Keratinocyte (primary cell): ENCODE data around the gene SEC14L1.
"Not testable (repeated sequence)": the region's sequence is repeated elsewhere in the genome, so short reads cannot be mapped to it uniquely, and the experiment has no call there.

ENCODE experiments used
- EZH2 ChIP-seq: IDR thresholded peaks from one replicate; pipeline ENCODE4 v1.6.1; 2012; ENCODE audit warnings: inconsistent platforms, mild to moderate bottlenecking, low read length, moderate library complexity
- TF ChIP-seq, protein P1 (sequence below), 3 experiments: IDR thresholded peaks in 1 of 3; conservative IDR thresholded peaks in 1 of 3; optimal IDR thresholded peaks in 1 of 3; 2 replicates in 2 of 3; 3 replicates in 1 of 3; pipeline versions ENCODE3 to v1.5.1; 2011; ENCODE audit warnings: low read length in 3 of 3, mild to moderate bottlenecking in 3 of 3, moderate library complexity in 2 of 3, control low read depth in 1 of 3, inconsistent platforms in 1 of 3; ENCODE audit not compliant: insufficient read depth in 2 of 3; ENCODE audit errors: extremely low read depth in 1 of 3

DNA sequence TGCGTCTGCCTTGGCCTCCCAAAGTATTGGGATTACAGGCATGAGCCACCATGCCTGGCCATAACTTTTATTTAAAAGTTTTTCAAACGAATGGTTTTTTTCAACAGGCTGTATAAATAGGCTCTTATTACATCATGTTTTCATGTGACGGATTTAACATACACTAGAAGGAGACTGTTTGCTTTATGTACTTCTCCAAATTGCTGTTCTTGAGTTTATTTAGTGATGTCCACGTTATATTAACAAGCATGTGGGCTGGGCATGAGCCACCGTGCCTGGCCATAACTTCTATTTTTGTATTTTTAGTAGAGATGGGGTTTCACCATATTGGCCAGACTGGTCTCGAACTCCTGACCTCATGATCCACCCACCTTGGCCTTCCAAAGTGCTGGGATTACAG is 17.0 kb downstream of the SEC14L1 start:
- TF ChIP-seq, protein P1, sequence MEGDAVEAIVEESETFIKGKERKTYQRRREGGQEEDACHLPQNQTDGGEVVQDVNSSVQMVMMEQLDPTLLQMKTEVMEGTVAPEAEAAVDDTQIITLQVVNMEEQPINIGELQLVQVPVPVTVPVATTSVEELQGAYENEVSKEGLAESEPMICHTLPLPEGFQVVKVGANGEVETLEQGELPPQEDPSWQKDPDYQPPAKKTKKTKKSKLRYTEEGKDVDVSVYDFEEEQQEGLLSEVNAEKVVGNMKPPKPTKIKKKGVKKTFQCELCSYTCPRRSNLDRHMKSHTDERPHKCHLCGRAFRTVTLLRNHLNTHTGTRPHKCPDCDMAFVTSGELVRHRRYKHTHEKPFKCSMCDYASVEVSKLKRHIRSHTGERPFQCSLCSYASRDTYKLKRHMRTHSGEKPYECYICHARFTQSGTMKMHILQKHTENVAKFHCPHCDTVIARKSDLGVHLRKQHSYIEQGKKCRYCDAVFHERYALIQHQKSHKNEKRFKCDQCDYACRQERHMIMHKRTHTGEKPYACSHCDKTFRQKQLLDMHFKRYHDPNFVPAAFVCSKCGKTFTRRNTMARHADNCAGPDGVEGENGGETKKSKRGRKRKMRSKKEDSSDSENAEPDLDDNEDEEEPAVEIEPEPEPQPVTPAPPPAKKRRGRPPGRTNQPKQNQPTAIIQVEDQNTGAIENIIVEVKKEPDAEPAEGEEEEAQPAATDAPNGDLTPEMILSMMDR (optimal IDR thresholded peaks at IDR 0.05 in 1 of 3, IDR thresholded peaks at IDR 0.05 in 1 of 3, conservative IDR thresholded peaks at IDR 0.05 in 1 of 3; ENCODE audit: extremely low read depth in 1 of 3, insufficient read depth in 2 of 3, low read length in 3 of 3): not testable (repeated sequence)
- TF ChIP-seq EZH2: not testable (repeated sequence)
